ENCODE data around the gene RHOT2. TPM values are rescaled to one million over a fixed set of nuclear protein-coding genes. Genes with fewer than 3 reads are reported as not detected.

The RHOT2 gene
- total and polyA plus RNA-seq, 9 of the 15 experiments (the other 6 are each of a cell fraction or from before 2014, with no cell fraction given), result 5.0 to 373 (median 112) TPM

DNA sequence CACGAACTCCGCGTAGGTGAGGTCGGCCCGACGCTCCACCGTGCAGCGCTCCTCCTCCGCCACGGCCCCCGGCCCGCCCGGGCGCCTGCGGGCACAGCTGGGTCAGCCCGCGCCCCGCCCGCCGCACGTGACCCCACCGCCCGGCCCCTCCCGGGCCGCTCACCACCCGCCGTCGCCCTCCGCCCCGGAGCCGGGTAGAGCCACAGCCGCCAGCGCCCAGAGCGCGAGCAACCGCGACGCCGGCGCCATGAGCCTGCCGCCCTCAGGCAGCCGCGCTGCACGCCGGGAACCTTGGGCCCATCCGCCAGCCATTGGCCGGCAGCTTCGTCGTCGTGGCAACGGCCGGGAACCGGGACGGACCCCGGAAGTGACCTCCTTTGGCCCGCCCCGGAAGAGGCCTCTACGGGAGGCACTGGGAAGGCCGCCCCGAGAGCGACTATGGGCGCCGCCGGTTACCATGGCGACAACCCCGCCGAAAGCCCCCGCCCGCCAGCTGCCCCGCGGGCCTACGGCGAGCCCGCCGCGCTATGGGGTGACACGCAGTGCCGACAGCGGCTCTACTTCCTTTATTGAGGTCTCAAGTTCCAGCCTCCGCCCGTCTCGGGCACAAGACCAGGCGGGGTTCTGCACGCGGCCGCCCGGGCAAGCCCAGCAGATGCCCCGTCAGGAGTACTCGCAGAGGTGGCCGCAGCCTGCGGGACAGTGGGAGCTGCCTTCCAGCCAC is 16.3 kb downstream of the RHOT2 start, which contains the start of gene JMJD8 (continued):
- TF ChIP-seq RBM25 (IDR thresholded peaks at IDR 0.05; ENCODE audit: low read depth, low read length, severe bottlenecking) (peak; percentile 97), JUND (IDR thresholded peaks at IDR 0.05; ENCODE audit: borderline replicate concordance, low read depth, low read length) (no peak; the same call in 1 of the 2 replicates), JUND (tag; IDR thresholded peaks at IDR 0.05; ENCODE audit: borderline replicate concordance, low read depth, low read length) (no peak; the same call in 2 of the 3 replicates), CHCHD3 (CRISPR knock-in tag; IDR thresholded peaks at IDR 0.05) (no peak), HIVEP1 (CRISPR knock-in tag; IDR thresholded peaks at IDR 0.05) (no peak), MTA3 (IDR thresholded peaks at IDR 0.05; ENCODE audit: borderline replicate concordance) (peak; percentile 63; the same call in 1 of the 2 replicates), ZNF766 (CRISPR knock-in tag; conservative IDR thresholded peaks at IDR 0.05) (0 out of 2 replicates have a peak, but pooled peaks have one; percentile 55), YY1 (IDR thresholded peaks at IDR 0.05; ENCODE audit: borderline replicate concordance in 1 of 3, control insufficient read depth in 1 of 3, extremely low read depth in 1 of 3, insufficient read depth in 3 of 3, insufficient read length in 1 of 3, insufficient replicate concordance in 2 of 3, low read depth in 1 of 3, low read length in 2 of 3) (peak; percentile 76 to 92 (median 89)), ATF1 (CRISPR knock-in tag; IDR thresholded peaks at IDR 0.05) (no peak), ATF1 (tag; IDR thresholded peaks at IDR 0.05) (peak; percentile 71), MTA2 (IDR thresholded peaks at IDR 0.05; ENCODE audit: low read depth) (no peak), ZNF174 (CRISPR knock-in tag; IDR thresholded peaks at IDR 0.05) (no peak), ZNF431 (CRISPR knock-in tag; IDR thresholded peaks at IDR 0.05) (no peak)
- TF ChIP-seq, protein P1, sequence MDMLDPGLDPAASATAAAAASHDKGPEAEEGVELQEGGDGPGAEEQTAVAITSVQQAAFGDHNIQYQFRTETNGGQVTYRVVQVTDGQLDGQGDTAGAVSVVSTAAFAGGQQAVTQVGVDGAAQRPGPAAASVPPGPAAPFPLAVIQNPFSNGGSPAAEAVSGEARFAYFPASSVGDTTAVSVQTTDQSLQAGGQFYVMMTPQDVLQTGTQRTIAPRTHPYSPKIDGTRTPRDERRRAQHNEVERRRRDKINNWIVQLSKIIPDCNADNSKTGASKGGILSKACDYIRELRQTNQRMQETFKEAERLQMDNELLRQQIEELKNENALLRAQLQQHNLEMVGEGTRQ (CRISPR knock-in tag; IDR thresholded peaks at IDR 0.05), result 0 out of 2 replicates have a peak, but pooled peaks have one; percentile 3
- TF ChIP-seq, protein P2, sequence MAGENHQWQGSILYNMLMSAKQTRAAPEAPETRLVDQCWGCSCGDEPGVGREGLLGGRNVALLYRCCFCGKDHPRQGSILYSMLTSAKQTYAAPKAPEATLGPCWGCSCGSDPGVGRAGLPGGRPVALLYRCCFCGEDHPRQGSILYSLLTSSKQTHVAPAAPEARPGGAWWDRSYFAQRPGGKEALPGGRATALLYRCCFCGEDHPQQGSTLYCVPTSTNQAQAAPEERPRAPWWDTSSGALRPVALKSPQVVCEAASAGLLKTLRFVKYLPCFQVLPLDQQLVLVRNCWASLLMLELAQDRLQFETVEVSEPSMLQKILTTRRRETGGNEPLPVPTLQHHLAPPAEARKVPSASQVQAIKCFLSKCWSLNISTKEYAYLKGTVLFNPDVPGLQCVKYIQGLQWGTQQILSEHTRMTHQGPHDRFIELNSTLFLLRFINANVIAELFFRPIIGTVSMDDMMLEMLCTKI (IDR thresholded peaks at IDR 0.05; ENCODE audit: partially characterized antibody), result no peak
- TF ChIP-seq, protein P3, sequence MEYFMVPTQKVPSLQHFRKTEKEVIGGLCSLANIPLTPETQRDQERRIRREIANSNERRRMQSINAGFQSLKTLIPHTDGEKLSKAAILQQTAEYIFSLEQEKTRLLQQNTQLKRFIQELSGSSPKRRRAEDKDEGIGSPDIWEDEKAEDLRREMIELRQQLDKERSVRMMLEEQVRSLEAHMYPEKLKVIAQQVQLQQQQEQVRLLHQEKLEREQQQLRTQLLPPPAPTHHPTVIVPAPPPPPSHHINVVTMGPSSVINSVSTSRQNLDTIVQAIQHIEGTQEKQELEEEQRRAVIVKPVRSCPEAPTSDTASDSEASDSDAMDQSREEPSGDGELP (CRISPR knock-in tag; IDR thresholded peaks at IDR 0.05; ENCODE audit: borderline replicate concordance), result peak; percentile 86; the same call in 1 of the 2 replicates
- TF ChIP-seq, protein P4, sequence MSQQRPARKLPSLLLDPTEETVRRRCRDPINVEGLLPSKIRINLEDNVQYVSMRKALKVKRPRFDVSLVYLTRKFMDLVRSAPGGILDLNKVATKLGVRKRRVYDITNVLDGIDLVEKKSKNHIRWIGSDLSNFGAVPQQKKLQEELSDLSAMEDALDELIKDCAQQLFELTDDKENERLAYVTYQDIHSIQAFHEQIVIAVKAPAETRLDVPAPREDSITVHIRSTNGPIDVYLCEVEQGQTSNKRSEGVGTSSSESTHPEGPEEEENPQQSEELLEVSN (IDR thresholded peaks at IDR 0.05; ENCODE audit: borderline replicate concordance in 1 of 2, extremely low read depth in 1 of 2, insufficient read depth in 1 of 2, insufficient read length in 1 of 2, low read depth in 1 of 2, low read length in 1 of 2, poor library complexity in 1 of 2, severe bottlenecking in 1 of 2), result peak; percentile 99
- TF ChIP-seq, protein P5, sequence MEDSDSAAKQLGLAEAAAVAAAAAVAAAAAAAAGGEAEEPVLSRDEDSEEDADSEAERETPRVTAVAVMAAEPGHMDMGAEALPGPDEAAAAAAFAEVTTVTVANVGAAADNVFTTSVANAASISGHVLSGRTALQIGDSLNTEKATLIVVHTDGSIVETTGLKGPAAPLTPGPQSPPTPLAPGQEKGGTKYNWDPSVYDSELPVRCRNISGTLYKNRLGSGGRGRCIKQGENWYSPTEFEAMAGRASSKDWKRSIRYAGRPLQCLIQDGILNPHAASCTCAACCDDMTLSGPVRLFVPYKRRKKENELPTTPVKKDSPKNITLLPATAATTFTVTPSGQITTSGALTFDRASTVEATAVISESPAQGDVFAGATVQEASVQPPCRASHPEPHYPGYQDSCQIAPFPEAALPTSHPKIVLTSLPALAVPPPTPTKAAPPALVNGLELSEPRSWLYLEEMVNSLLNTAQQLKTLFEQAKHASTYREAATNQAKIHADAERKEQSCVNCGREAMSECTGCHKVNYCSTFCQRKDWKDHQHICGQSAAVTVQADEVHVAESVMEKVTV (CRISPR knock-in tag; IDR thresholded peaks at IDR 0.05), result no peak

Data from K562 (cell line).